Left ventricle myocardium inferior (tissue), 1 donor: ENCODE measurements around the gene UPP2. TPM values are rescaled to one million over a fixed set of nuclear protein-coding genes. Genes with fewer than 3 reads are reported as not detected.

Experiments used
- DNase-seq: peaks from one replicate; pipeline ENCODE4 v3.0.0-alpha.2; 2020
- H3K27ac ChIP-seq: fragments of 200-600 bp; replicated peaks from 2 replicates; pipeline ENCODE4 v1.8.0; 2021
- H3K27me3 ChIP-seq: fragments of 200-600 bp; 2 replicates; pipeline ENCODE4 v1.8.0; 2021; ENCODE audit warnings: low read depth
- H3K36me3 ChIP-seq: fragments of 200-600 bp; 2 replicates; pipeline ENCODE4 v1.8.0; 2021
- H3K4me1 ChIP-seq: fragments of 200-600 bp; 2 replicates; pipeline ENCODE4 v1.8.0; 2021
- H3K4me3 ChIP-seq: fragments of 200-600 bp; 2 replicates; pipeline ENCODE4 v1.8.0; 2021; ENCODE audit warnings: mild to moderate bottlenecking, moderate library complexity
- H3K9me3 ChIP-seq: fragments of 200-600 bp; replicated peaks from 2 replicates; pipeline ENCODE4 v1.8.0; 2021
- intact Hi-C: fragments of 100-400 bp; cut with micrococcal nuclease; formaldehyde crosslinking; loops from one replicate; pipeline ENCODE4 v1.11.0; 2022
- total RNA-seq: library from RNA; stranded (reverse); fragmentation: NEBNext Ultra II Directional; extraction: Animal tissue kit (Norgen Biotek cat#: 25700); gene quantifications from one replicate; pipeline ENCODE4 v1.2.1, GENCODE V29; 2021
- TF ChIP-seq, protein P1 (sequence below): fragments of 200-600 bp; IDR thresholded peaks from 2 replicates; pipeline ENCODE4 v1.8.0; 2021; ENCODE audit warnings: antibody characterized with exemption, mild to moderate bottlenecking, borderline replicate concordance
- donor health status: DM: no; HTN: yes; CAD: no; lungs with severe emphysema.

UPP2 gene
- total RNA-seq, 1 donor from 2014 or later, result not detected

DNA sequence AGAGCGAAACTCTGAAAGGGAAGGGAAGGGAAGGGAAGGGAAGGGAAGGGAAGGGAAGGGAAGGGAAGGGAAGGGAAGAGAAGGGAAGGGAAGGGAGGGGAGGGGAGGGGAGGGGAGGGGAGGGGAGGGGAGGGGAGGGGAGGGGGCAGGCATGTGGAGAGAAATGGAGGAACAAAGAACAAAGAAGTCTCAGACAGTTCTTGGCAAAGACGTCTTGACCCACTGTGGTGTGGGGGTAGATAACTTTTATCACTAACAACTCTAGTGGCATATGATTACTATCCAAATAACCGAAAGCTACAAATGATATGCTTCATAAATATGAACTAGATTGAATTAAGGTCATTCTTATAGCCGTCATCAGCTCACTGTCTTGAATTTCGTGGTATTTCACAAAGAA, 3.2 kb downstream of the UPP2 start:
- TF ChIP-seq, protein P1, sequence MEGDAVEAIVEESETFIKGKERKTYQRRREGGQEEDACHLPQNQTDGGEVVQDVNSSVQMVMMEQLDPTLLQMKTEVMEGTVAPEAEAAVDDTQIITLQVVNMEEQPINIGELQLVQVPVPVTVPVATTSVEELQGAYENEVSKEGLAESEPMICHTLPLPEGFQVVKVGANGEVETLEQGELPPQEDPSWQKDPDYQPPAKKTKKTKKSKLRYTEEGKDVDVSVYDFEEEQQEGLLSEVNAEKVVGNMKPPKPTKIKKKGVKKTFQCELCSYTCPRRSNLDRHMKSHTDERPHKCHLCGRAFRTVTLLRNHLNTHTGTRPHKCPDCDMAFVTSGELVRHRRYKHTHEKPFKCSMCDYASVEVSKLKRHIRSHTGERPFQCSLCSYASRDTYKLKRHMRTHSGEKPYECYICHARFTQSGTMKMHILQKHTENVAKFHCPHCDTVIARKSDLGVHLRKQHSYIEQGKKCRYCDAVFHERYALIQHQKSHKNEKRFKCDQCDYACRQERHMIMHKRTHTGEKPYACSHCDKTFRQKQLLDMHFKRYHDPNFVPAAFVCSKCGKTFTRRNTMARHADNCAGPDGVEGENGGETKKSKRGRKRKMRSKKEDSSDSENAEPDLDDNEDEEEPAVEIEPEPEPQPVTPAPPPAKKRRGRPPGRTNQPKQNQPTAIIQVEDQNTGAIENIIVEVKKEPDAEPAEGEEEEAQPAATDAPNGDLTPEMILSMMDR, result no peak

DNA sequence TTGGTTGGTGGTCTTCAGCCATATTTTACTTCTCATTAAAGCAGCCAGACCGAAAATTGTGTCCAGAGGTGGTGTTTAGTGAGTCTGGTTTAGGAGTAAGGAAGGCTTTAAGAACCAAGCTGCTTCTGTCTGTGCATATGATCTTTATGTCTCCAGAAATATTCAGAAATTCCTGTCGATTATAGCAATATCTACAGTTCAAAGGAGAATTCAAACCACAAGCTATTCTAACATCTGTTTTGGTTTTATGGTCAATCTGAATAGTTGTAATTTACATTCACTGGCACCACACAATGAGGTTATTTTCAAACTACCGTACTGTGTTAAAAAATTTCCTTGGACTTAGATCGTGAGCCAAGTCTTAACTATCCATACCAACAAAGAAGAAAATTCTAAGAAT, 11.3 kb downstream of the UPP2 start:
- no peak for DNase-seq
- intact Hi-C loops, result no loop called here
- no peak overlapping the region for H3K4me3 ChIP-seq
- H3K4me1 ChIP-seq, result no peaks in the 10 kb centered on the region
- H3K27me3 ChIP-seq, result no peaks in the 10 kb centered on the region
- H3K36me3 ChIP-seq, result no peaks in the 10 kb centered on the region
- TF ChIP-seq, protein P1, result no peak
- H3K27ac ChIP-seq, result no peak overlapping the region
- H3K9me3 ChIP-seq, result no peaks in the 10 kb centered on the region

More for the DNA sequence above, 3.2 kb downstream of the UPP2 start:
- no peaks in the 10 kb centered on the region for H3K4me1 ChIP-seq
- no peaks in the 10 kb centered on the region for H3K9me3 ChIP-seq
- no peak for DNase-seq
- intact Hi-C loops, result no loop called here
- H3K4me3 ChIP-seq, result no peak overlapping the region
- no peak overlapping the region for H3K27ac ChIP-seq
- no peaks in the 10 kb centered on the region for H3K36me3 ChIP-seq
- no peaks in the 10 kb centered on the region for H3K27me3 ChIP-seq

DNA sequence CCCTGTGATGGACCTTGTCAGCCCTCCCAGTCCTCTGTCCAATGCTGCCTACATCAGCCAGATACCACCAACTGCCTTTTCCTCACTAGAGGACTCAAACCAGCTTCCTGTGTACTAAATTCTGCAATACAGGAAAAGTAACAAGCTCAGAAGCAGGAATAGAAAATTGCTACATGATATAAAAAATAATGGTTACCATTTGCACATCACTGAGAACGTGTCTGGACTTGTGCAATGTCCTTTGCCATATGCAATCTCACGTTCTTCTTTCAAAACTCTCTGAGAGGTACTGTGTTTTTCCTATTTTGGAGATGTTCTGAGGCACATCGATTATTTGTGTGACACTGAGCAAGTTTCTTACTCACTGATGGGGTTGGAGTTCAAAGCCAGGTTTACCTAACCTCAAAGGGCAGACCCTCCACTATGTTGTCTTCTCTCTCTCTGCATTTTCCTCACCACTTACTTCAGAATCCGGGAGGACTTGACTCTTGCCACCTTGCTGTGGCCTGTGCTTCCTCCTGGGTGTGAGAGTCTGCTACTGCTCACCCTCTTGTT, 12.1 kb downstream of the UPP2 start:
- Histone ChIP-seq H3K36me3 (no peaks in the 10 kb centered on the region), H3K4me1 (no peaks in the 10 kb centered on the region), H3K27ac (no peak overlapping the region), H3K9me3 (no peaks in the 10 kb centered on the region), H3K27me3 (no peaks in the 10 kb centered on the region), H3K4me3 (no peak overlapping the region)
- TF ChIP-seq, protein P1, result no peak
- no peak for DNase-seq
- intact Hi-C loops, result no loop called here

DNA sequence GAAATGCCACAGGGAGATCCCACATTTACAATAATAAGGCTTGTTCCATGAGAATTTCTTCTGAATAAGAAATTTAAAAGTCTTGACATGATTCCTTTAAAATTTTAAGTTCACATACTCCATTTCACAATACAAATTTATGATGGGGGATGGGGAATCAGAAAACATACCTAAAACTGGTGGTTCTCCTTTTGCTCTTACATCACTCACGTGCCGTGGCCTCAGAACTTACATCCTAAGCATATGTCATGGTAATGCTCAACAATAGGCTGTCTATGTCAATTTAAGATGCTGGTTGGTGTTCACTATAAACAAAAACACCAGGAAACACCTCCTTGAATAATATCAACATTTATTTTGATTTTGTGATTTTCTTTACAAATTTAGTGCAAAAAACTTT, 12.8 kb downstream of the UPP2 start:
- Histone ChIP-seq H3K36me3 (no peaks in the 10 kb centered on the region), H3K27ac (no peak overlapping the region), H3K4me1 (no peaks in the 10 kb centered on the region), H3K27me3 (no peaks in the 10 kb centered on the region), H3K9me3 (no peaks in the 10 kb centered on the region), H3K4me3 (no peak overlapping the region)
- intact Hi-C loops, result no loop called here
- TF ChIP-seq, protein P1, result no peak
- no peak for DNase-seq

DNA sequence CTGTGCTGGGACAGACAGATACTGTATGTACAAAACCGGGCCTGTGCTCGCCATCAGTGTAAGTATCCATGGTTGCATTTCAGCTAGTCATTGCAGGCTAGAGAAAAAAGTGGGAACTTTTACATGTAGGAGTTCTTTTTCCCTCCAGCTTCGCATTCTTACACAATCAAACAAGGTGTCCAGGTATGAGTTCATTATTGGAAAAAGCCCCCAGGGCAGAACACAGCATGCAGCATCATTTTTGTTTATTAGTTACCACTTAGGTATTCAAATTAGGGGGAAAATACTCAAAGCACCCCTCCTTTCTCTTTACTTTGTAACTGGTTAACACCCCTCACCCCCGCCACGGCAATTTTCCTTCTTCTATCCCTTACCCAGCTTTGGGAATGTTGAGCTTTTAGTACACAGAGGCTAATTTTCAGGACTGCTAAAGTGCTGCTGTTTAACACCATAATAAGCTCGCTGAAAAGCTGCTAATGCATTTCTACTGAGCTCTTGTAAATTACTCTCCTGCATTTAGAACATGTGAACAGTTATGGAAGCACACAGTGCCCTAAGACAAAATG, 13.6 kb downstream of the UPP2 start:
- TF ChIP-seq, protein P1, result no peak
- no peak overlapping the region for H3K27ac ChIP-seq
- intact Hi-C loops, result no loop called here
- no peak for DNase-seq
- no peaks in the 10 kb centered on the region for H3K36me3 ChIP-seq
- H3K4me1 ChIP-seq, result no peaks in the 10 kb centered on the region
- H3K4me3 ChIP-seq, result no peak overlapping the region
- no peaks in the 10 kb centered on the region for H3K9me3 ChIP-seq
- H3K27me3 ChIP-seq, result no peaks in the 10 kb centered on the region
